ENCODE results near the gene SEPTIN7. TPM values are rescaled to one million over a fixed set of nuclear protein-coding genes. Genes with fewer than 3 reads are reported as not detected.

The SEPTIN7 gene
- total and polyA plus RNA-seq, 2 of the 4 experiments (the other 2 are of a cell fraction) = 150 to 239 TPM

DNA sequence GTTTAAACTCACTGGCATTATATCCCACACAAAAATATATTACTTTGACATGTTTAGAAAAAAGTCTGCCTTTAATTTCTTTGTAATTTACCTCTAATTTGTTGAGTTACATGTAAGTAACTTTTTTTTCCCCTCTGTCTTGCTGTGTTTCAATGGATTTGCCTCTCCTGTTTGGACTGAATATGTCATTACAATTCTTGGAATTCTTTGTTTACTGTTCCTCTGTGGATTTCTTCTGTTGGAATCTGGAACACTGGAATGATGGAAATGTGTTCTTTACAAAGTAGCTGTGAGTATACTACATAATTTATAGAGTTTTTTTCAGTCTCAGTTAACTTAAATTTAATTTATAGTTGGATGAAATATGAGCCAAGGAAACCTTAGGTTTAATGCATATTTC, 30.4 kb downstream of the SEPTIN7 start:
- DNase-seq (peak; percentile 50), ATAC-seq (ENCODE audit: low read depth) (peak; percentile 92)
- in situ Hi-C loops (cut with MboI; ENCODE audit: low sequenced_read_pairs) (no loop called here), intact Hi-C loops (cut with micrococcal nuclease) (no loop called here), dilution Hi-C loops (cut with HindIII; ENCODE audit: low sequenced_read_pairs, unreplicated experiment) (no loop called here)
- Histone ChIP-seq H3K4me2 (ENCODE audit: low read depth, low read length) (peak overlapping the region; percentile 71), H4K20me1 (ENCODE audit: insufficient read depth, low read length) (peaks cover 33% of the 10 kb centered on the region), H3K9ac (ENCODE audit: low read depth, low read length) (no peak overlapping the region), H2BK5ac (ENCODE audit: low read depth, low read length, poor library complexity, severe bottlenecking) (peak overlapping the region; percentile 88), H2BK20ac (ENCODE audit: low read depth, low read length) (no peak overlapping the region), H2AK5ac (ENCODE audit: low read depth, low read length) (no peak overlapping the region), H2AFZ (replicated peaks; ENCODE audit: low read length, poor library complexity) (no peak overlapping the region), H4K91ac (ENCODE audit: insufficient read depth, low read depth, low read length) (no peak overlapping the region), H3K14ac (replicated peaks; ENCODE audit: low read depth, low read length) (no peak overlapping the region), H3K56ac (ENCODE audit: extremely low read depth, insufficient read depth, low read length) (no peak overlapping the region), H2BK15ac (ENCODE audit: low read depth, low read length) (no peak overlapping the region), H4K8ac (ENCODE audit: low read depth in 2 of 2, low read length in 2 of 2) (no peak overlapping the region), H3K27me3 (ENCODE audit: control insufficient read depth, insufficient read depth, low read length) (no peaks in the 10 kb centered on the region), H3K4me3 (ENCODE audit: insufficient read depth, low read depth, low read length) (no peak overlapping the region), H3K27ac (ENCODE audit: insufficient read depth, low read length) (peak overlapping the region; percentile 67; the same call in 1 of the 2 replicates), H3K9me1 (ENCODE audit: insufficient read depth, low read length) (peaks cover 9% of the 10 kb centered on the region; the same call in 1 of the 2 replicates), H4K5ac (ENCODE audit: low read depth, low read length) (no peak overlapping the region), H2BK120ac (ENCODE audit: low read depth, low read length) (no peak overlapping the region), H3K18ac (ENCODE audit: low read depth, low read length) (no peak overlapping the region), H3K23ac (ENCODE audit: low read depth, low read length) (no peak overlapping the region), H2AK9ac (replicated peaks; ENCODE audit: low read depth, low read length, poor library complexity) (no peak overlapping the region), H3K9me3 (ENCODE audit: control insufficient read depth, insufficient read depth, low read length) (no peaks in the 10 kb centered on the region), H3K79me1 (ENCODE audit: low read depth in 1 of 2, low read length in 2 of 2) (peaks cover 10 to 48% of the 10 kb centered on the region in 2 experiments), H3K36me3 (ENCODE audit: control insufficient read depth, insufficient read depth, low read length) (peaks cover 8% of the 10 kb centered on the region; the same call in 1 of the 2 replicates), H3K4me1 (ENCODE audit: control insufficient read depth, insufficient read depth, low read length) (peaks cover 12% of the 10 kb centered on the region), H3K4ac (ENCODE audit: low read depth, low read length) (no peak overlapping the region)
- ChIA-PET POLR2A (ENCODE audit: unreplicated experiment) (no interaction called here), CTCF (no interaction called here)
- TF ChIP-seq RCOR1 (IDR thresholded peaks at IDR 0.05; ENCODE audit: insufficient replicate concordance, low read length) = no peak
- TF ChIP-seq POLR2A (IDR thresholded peaks at IDR 0.05; ENCODE audit: low read depth, low read length) = no peak
- no peak for TF ChIP-seq SMC3 (IDR thresholded peaks at IDR 0.05; ENCODE audit: low read depth, low read length)
- TF ChIP-seq, protein P1, sequence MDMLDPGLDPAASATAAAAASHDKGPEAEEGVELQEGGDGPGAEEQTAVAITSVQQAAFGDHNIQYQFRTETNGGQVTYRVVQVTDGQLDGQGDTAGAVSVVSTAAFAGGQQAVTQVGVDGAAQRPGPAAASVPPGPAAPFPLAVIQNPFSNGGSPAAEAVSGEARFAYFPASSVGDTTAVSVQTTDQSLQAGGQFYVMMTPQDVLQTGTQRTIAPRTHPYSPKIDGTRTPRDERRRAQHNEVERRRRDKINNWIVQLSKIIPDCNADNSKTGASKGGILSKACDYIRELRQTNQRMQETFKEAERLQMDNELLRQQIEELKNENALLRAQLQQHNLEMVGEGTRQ (IDR thresholded peaks at IDR 0.05; ENCODE audit: low read depth, low read length) = no peak
- no peak for TF ChIP-seq MAZ (IDR thresholded peaks at IDR 0.05; ENCODE audit: borderline replicate concordance, low read depth, low read length)
- TF ChIP-seq, protein P2, sequence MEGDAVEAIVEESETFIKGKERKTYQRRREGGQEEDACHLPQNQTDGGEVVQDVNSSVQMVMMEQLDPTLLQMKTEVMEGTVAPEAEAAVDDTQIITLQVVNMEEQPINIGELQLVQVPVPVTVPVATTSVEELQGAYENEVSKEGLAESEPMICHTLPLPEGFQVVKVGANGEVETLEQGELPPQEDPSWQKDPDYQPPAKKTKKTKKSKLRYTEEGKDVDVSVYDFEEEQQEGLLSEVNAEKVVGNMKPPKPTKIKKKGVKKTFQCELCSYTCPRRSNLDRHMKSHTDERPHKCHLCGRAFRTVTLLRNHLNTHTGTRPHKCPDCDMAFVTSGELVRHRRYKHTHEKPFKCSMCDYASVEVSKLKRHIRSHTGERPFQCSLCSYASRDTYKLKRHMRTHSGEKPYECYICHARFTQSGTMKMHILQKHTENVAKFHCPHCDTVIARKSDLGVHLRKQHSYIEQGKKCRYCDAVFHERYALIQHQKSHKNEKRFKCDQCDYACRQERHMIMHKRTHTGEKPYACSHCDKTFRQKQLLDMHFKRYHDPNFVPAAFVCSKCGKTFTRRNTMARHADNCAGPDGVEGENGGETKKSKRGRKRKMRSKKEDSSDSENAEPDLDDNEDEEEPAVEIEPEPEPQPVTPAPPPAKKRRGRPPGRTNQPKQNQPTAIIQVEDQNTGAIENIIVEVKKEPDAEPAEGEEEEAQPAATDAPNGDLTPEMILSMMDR (conservative IDR thresholded peaks at IDR 0.05; ENCODE audit: low read depth, low read length) = no peak
- TF ChIP-seq FOS (IDR thresholded peaks at IDR 0.05; ENCODE audit: low read depth, low read length) = no peak
- no peak for TF ChIP-seq CEBPB (IDR thresholded peaks at IDR 0.05; ENCODE audit: low read depth, low read length)
- TF ChIP-seq MAFK (IDR thresholded peaks at IDR 0.05; ENCODE audit: low read depth, low read length) = no peak
- no TSS peak for BruUV-seq (replicated peaks)
